Gastrocnemius medialis (tissue), 4 donors: Measurements from ENCODE around the gene NOTCH4.

Experiments used
- POLR2A ChIP-seq, 2 donors: fragments of 450-650 bp; IDR thresholded peaks; one replicate each; pipeline ENCODE4 v1.6.1; 2017; ENCODE audit warnings: antibody characterized with exemption in 2 of 2, mild to moderate bottlenecking in 2 of 2, moderate library complexity in 2 of 2
- TF ChIP-seq, protein P1 (sequence below), 5 experiments: fragments of 450-650 bp in 3 of 5; fragments of 200-600 bp in 2 of 5; sonication (generic) in 2 of 5; IDR thresholded peaks in 4 of 5; conservative IDR thresholded peaks in 1 of 5; 1 replicate in 4 of 5; 2 replicates in 1 of 5; pipeline ENCODE4 v1.5.1; 2016 to 2019; ENCODE audit warnings: antibody characterized with exemption in 5 of 5, mild to moderate bottlenecking in 3 of 5, moderate library complexity in 3 of 5

- TF ChIP-seq, protein P1, sequence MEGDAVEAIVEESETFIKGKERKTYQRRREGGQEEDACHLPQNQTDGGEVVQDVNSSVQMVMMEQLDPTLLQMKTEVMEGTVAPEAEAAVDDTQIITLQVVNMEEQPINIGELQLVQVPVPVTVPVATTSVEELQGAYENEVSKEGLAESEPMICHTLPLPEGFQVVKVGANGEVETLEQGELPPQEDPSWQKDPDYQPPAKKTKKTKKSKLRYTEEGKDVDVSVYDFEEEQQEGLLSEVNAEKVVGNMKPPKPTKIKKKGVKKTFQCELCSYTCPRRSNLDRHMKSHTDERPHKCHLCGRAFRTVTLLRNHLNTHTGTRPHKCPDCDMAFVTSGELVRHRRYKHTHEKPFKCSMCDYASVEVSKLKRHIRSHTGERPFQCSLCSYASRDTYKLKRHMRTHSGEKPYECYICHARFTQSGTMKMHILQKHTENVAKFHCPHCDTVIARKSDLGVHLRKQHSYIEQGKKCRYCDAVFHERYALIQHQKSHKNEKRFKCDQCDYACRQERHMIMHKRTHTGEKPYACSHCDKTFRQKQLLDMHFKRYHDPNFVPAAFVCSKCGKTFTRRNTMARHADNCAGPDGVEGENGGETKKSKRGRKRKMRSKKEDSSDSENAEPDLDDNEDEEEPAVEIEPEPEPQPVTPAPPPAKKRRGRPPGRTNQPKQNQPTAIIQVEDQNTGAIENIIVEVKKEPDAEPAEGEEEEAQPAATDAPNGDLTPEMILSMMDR (IDR thresholded peaks at IDR 0.05 in 4 of 5, conservative IDR thresholded peaks at IDR 0.05 in 1 of 5), result no peak
- TF ChIP-seq POLR2A (IDR thresholded peaks at IDR 0.05), result no peak
Measured at GRCh38 chr6:32168807-32169591, 54.9 kb downstream of the NOTCH4 start.
